ENCODE data around the gene OGFR. TPM values are rescaled to one million over a fixed set of nuclear protein-coding genes. Genes with fewer than 3 reads are reported as not detected.

Gene OGFR
- total and polyA plus RNA-seq, 2 experiments from 2014 or later, result 49.9 to 83.1 TPM

- H3K27ac ChIP-seq, result no peak overlapping the region
- DNase-seq (ENCODE audit: low read depth in 1 of 2, low spot score in 1 of 2), result no peak
- H3K9me3 ChIP-seq (ENCODE audit: low read depth), result no peaks in the 10 kb centered on the region
- H3K4me3 ChIP-seq, result no peak overlapping the region
- no peak for TF ChIP-seq CTCF (IDR thresholded peaks at IDR 0.05; ENCODE audit: low read depth, low read length)
- no peaks in the 10 kb centered on the region for H3K27me3 ChIP-seq
- no peaks in the 10 kb centered on the region for H3K36me3 ChIP-seq
- peaks cover 10% of the 10 kb centered on the region for H3K4me1 ChIP-seq (ENCODE audit: low read depth)
Observed at GRCh38 chr20:62823688-62824475, 19.2 kb downstream of the OGFR start.

GRCh38 chr20:62824476-62825332 is 20.1 kb downstream of the OGFR start:
- Histone ChIP-seq H3K9me3 (ENCODE audit: low read depth) (no peaks in the 10 kb centered on the region), H3K4me3 (no peak overlapping the region), H3K36me3 (no peaks in the 10 kb centered on the region), H3K27ac (no peak overlapping the region), H3K27me3 (no peaks in the 10 kb centered on the region), H3K4me1 (ENCODE audit: low read depth) (peaks cover 10% of the 10 kb centered on the region)
- DNase-seq (ENCODE audit: low read depth in 1 of 2, low spot score in 1 of 2), result peak; percentile 65 to 68
- no peak for TF ChIP-seq CTCF (IDR thresholded peaks at IDR 0.05; ENCODE audit: low read depth, low read length)

DNA sequence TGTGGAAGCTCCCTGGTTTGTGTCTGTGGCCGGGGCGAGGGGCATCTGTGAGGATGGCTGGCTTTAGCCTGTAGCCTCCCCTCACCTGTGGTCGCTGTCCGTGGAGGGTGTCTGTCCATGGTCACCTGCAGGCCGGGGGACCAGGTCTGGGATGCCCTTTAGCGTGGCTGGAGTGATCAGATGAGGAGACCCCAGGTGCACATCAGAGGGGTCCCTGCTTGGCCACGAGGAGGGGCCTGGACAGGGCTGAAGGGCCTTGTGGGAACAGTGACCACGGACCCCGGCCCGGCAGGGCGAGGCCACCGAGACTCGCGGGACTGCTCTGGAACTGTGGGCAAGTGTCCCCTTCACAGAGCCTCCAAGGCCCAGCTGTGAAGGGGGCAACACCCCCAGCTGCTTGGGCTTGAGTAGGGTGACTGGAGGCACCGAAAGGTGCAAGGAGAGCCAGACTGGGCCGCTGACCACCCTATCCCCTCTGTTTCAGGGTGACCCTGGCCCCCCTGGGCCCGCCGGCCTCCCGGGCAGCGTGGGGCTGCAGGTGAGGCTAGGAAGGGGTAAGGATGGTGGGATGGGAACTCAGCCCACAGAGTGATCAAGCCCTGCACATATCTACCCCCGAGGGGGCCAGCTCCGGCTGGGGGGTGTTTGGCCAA is 20.8 kb downstream of the OGFR start:
- Histone ChIP-seq H3K27ac (no peak overlapping the region), H3K4me1 (ENCODE audit: low read depth) (peaks cover 10% of the 10 kb centered on the region), H3K9me3 (ENCODE audit: low read depth) (no peaks in the 10 kb centered on the region), H3K4me3 (no peak overlapping the region), H3K36me3 (no peaks in the 10 kb centered on the region), H3K27me3 (no peaks in the 10 kb centered on the region)
- no peak for TF ChIP-seq CTCF (IDR thresholded peaks at IDR 0.05; ENCODE audit: low read depth, low read length)
- no peak for DNase-seq (ENCODE audit: low read depth in 1 of 2, low spot score in 1 of 2)

DNA sequence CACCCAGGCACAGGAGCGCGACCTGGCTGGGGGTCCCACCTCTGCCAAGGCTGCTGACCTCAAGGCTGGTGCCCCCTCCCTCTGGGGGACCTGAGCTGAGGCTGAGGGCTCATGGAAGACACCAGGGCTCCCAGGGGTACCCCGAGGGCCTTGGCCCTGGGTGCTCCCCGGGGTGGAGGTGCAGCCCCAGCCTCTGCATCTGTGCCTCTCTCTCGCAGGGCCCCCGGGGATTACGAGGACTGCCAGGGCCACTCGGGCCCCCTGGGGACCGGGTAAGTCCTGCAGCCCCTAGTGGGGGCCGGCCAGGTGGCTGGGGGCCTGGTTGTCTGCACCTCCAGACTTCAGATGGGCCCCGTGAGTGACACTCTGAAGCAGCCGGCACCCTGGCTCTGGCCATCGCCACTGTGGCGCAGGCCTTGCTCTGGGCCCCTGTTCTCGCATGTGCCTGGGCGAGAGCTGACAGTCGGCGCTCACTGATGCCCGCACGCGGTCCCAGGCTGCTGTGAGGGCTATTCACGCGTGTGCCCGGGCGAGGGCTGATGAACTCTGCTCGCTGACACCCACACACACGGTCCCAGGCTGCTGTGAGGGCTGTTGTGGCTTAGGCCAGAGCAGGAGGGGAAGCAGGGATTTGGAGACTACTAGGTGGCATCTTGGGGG is 21.5 kb downstream of the OGFR start:
- no peak overlapping the region for H3K4me3 ChIP-seq
- no peak for TF ChIP-seq CTCF (IDR thresholded peaks at IDR 0.05; ENCODE audit: low read depth, low read length)
- no peaks in the 10 kb centered on the region for H3K9me3 ChIP-seq (ENCODE audit: low read depth)
- DNase-seq (ENCODE audit: low read depth in 1 of 2, low spot score in 1 of 2), result no peak
- no peaks in the 10 kb centered on the region for H3K27me3 ChIP-seq
- H3K4me1 ChIP-seq (ENCODE audit: low read depth), result peaks cover 10% of the 10 kb centered on the region
- H3K36me3 ChIP-seq, result no peaks in the 10 kb centered on the region
- H3K27ac ChIP-seq, result no peak overlapping the region

DNA sequence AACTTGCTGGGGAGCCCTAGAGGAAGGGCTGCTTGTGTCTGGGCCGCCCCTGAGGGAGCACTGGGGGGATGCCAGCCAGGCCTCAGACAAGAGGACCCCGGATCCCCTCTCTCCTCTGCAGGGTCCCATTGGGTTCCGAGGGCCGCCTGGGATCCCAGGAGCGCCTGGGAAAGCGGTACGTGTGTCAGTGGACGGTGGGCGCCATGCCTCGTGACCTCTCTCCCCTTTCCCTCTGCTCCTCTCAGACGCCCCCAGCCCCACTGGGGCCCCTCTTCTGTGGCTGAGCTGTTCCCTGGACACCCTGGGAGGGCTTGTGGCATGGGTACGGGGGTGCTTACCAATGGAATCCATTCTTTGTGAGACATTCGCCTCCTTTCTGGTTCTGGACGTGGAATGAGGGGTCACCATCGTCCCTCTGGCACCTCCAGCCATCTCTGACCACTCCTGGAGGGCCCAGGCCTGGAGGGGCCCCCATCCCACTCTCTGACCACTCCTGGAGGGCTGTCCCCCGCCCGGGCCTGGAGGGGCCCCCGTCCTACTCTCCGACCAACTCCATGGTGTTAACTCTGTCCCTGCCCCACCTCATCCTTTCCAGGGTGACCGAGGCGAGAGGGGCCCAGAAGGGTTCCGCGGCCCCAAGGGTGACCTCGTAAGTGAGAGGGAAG is 22.1 kb downstream of the OGFR start:
- no peak for DNase-seq (ENCODE audit: low read depth in 1 of 2, low spot score in 1 of 2)
- H3K4me1 ChIP-seq (ENCODE audit: low read depth), result peaks cover 10% of the 10 kb centered on the region
- H3K27ac ChIP-seq, result no peak overlapping the region
- no peaks in the 10 kb centered on the region for H3K36me3 ChIP-seq
- TF ChIP-seq CTCF (IDR thresholded peaks at IDR 0.05; ENCODE audit: low read depth, low read length), result no peak
- H3K9me3 ChIP-seq (ENCODE audit: low read depth), result no peaks in the 10 kb centered on the region
- H3K4me3 ChIP-seq, result no peak overlapping the region
- no peaks in the 10 kb centered on the region for H3K27me3 ChIP-seq
